Fibroblast of skin of left quadriceps (primary cell): ENCODE data around the gene MUC2.

Source experiments
- DNase-seq, 2 experiments: peaks; one replicate each; pipeline ENCODE4 v3.0.0-alpha.2; 2013; ENCODE audit warnings: low read depth in 2 of 2

The MUC2 gene

GRCh38 chr11:1072116-1072820 lies 2.4 kb upstream of the MUC2 start:
- DNase-seq = no peak

- no peak for DNase-seq
Observed at GRCh38 chr11:1072821-1073231, 1.8 kb upstream of the MUC2 start.

GRCh38 chr11:1073261-1073724 lies 1.4 kb upstream of the MUC2 start:
- no peak for DNase-seq

DNA sequence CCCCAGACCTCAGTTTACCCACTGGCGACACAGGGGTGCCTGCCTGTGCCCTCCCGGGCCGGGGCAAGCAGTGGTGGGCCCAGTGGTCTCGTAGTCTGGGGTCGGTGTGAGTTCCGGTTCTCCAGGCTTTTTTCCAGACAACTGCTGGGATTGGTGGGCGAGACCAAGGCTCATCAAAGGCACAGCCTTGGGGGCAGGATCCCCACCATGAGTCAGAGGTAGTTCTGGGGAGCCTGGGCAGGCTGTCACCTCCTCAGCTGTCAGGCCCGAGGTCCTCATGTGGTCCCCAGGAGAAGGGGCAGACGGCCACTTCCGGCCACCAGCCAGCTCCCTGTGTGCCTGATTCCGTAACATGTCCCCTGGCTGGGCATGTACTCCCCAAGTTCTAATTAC lies 827 bp upstream of the MUC2 start:
- no peak for DNase-seq

- no peak for DNase-seq
Observed at GRCh38 chr11:1075341-1075911, 752 bp downstream of the MUC2 start.

DNA sequence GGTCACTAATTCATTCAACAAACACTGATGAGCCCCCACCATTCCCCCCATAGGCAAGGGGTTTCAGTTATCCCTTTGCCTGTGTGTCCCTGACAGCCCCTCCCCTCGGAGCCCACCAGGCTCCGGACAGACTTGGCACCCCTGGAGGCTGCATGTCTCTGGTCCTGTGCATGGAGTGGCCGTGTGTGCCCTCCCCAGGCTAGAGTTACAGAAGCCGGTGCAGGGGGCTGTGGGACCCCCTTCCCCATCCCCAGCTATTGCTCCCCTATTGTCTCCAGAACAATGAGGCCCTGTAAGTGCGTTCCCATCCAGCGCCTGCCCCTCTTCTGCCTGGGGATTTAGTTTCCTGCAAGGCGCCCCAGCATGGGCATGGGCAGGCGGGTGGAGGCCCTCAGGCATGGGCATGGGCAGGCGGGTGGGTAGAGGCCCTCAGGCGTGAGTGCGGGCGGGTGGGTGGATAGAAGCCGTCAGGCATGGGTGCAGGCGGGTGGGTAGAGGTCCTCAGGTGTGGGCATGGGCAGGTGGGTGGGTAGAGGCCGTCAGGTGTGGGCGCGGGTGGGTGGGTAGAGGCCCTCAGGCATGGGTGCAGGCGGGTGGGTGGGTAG lies 1.5 kb downstream of the MUC2 start:
- no peak for DNase-seq

- DNase-seq = no peak
Observed at GRCh38 chr11:1077033-1077416, 2.4 kb downstream of the MUC2 start.

GRCh38 chr11:1077417-1078119 lies 2.9 kb downstream of the MUC2 start:
- no peak for DNase-seq

DNA sequence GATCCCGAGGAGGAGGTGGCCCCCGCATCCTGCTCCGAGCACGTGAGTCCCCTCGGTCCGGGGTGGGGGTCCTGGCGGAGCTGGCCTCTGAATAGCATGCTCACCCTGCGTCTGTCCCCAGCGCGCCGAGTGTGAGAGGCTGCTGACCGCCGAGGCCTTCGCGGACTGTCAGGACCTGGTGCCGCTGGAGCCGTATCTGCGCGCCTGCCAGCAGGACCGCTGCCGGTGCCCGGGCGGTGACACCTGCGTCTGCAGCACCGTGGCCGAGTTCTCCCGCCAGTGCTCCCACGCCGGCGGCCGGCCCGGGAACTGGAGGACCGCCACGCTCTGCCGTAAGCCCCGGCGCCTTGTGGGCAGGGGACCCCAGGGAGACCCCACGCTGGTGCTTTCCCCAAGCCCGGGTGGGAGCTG lies 3.5 kb downstream of the MUC2 start:
- no peak for DNase-seq

GRCh38 chr11:1081601-1082311 lies 7.1 kb downstream of the MUC2 start:
- no peak for DNase-seq

DNA sequence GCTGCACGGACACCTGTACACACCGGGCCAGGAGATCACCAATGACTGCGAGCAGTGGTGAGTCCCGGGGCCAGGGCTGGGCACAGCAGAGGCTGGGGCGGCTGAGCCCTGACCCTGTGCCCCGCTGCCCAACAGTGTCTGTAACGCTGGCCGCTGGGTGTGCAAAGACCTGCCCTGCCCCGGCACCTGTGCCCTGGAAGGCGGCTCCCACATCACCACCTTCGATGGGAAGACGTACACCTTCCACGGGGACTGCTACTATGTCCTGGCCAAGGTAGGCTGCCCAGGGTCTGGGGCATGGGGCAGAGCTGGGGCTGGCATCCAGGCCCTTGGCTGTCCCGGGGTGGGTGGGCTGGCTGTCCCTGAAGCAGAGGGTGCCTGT lies 7.7 kb downstream of the MUC2 start:
- DNase-seq = no peak

DNA sequence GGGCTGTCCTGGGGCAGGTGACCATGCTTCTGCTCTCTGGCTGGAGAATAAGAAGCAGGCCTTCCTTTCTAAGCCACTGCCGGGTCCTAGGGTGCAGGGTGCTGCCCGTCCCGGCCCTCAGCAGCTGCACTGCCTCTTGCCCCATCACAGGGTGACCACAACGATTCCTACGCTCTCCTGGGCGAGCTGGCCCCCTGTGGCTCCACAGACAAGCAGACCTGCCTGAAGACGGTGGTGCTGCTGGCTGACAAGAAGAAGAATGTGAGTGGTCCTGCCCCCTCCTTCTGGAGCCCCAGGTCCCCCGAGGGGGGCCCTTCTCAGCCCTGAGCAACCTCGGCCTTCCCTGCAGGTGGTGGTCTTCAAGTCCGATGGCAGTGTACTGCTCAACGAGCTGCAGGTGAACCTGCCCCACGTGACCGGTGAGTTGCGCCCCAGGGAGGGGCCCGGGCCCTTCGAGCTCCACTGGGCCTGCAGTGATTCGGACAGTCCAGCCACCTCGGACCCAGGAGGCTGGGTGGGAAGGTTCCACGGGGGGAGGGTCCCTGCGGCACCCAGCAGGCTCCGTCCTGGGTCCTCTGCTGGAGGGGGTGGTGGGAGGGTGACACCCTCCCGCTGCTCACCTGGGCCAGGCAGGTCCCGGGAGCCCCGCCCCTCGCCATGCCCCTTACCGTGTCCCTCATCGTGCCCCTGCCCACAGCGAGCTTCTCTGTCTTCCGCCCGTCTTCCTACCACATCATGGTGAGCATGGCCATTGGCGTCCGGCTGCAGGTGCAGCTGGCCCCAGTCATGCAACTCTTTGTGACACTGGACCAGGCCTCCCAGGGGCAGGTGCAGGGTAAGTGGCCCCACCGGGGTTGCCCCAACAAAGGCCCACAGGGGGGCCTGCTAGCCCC lies 8.3 kb downstream of the MUC2 start:
- no peak for DNase-seq

DNA sequence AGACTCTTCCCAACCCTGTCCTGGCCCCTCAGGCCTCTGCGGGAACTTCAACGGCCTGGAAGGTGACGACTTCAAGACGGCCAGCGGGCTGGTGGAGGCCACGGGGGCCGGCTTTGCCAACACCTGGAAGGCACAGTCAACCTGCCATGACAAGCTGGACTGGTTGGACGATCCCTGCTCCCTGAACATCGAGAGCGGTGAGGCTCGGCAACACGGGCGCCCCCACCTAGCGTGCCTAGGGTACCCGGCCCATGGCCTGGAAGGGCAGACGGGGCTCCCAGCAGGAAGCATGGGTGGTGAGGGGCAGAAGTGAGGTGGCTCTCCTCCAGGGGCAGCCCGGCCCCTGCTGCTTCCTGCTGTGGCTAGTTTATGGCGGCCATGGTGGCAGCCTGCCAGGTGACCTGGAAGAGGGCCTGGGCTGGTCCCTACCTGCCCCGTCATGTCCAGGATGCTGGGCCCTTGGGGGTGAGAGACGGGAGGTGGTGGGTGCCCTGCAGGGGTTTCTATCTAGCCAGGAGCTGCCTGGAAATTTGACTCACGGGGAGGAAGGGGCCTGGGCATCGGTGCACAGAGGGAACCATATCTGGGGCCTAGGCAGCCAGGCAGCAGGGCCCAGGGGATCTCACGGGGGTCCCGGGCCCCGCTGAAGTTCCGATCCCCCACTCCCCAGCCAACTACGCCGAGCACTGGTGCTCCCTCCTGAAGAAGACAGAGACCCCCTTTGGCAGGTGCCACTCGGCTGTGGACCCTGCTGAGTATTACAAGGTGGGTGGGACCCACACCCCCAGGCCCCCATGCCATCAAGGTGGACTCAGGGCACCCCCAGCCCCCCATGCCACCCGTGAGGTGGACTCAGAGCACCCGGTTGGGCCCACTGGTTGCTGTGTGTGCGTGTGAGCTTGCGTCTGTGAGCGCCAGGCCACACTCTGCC lies 9.2 kb downstream of the MUC2 start:
- no peak for DNase-seq

DNA sequence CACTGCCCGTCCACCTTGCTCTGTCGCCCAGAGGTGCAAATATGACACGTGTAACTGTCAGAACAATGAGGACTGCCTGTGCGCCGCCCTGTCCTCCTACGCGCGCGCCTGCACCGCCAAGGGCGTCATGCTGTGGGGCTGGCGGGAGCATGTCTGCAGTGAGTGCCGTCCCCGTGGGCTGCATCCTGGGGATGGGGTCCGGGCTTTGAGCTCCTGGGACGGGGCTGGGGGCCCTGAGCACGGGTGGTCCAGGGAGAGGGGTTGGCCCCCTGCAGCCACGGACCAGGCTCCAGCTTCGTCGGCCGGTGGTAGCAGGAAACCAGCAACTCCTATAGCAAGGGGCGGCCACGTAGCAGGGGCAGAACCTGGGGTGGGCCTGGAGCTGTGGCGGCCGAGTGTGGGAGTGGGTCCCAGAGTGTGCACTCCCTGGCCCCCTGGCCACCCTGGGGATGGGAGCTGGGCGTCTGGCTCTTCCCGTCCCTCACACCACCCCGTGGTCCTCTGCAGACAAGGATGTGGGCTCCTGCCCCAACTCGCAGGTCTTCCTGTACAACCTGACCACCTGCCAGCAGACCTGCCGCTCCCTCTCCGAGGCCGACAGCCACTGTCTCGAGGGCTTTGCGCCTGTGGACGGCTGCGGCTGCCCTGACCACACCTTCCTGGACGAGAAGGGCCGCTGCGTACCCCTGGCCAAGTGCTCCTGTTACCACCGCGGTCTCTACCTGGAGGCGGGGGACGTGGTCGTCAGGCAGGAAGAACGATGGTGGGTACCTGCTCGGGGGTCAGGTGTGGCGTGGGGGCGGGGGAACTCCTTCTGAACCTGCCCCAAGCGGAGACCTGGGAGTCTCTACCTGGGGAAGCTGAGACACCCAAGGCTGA lies 10.1 kb downstream of the MUC2 start:
- no peak for DNase-seq

- DNase-seq = no peak
Observed at GRCh38 chr11:1085440-1086170, 10.9 kb downstream of the MUC2 start.

DNA sequence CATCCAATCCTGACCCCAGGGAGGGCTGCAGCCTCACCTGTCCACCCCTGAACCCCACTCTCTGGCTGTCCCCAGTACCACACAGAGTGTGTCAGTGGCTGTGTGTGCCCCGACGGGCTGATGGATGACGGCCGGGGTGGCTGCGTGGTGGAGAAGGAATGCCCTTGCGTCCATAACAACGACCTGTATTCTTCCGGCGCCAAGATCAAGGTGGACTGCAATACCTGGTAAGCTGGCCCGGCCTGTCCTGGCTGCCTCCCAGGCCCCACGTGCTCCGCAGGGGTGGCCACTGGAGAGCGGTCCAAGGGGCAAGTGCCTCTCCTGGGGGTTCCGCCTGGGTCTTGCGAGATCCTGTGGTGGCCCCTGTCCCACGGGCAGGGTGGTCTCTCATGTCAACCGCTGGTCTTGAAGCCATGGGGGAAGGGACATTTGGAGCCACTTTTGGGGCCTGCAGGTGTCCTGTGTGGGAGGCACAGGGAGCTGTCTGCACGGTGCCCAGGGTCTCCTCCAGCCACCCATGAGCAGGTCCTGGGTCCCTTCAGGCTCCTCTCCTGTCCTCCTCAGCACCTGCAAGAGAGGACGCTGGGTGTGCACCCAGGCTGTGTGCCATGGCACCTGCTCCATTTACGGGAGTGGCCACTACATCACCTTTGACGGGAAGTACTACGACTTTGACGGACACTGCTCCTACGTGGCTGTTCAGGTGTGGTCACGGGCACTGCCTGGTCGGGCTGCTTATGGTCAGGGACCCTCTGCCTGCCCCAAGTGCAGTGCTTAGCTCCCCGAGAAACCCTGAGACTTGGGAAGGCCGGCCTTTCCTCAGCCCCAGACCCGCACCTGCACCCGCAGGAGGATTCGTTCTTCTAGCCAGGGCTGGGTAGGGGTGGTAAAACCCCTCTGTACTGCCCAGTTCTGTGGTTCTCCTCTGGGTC lies 11.8 kb downstream of the MUC2 start:
- DNase-seq = no peak

- no peak for DNase-seq
Observed at GRCh38 chr11:1087279-1087960, 12.7 kb downstream of the MUC2 start.
